ENCODE measurements around the gene FAM20C.
"Not testable (repeated sequence)": the region's sequence is repeated elsewhere in the genome, so short reads cannot be mapped to it uniquely, and the experiment has no call there.

Gene FAM20C

DNA sequence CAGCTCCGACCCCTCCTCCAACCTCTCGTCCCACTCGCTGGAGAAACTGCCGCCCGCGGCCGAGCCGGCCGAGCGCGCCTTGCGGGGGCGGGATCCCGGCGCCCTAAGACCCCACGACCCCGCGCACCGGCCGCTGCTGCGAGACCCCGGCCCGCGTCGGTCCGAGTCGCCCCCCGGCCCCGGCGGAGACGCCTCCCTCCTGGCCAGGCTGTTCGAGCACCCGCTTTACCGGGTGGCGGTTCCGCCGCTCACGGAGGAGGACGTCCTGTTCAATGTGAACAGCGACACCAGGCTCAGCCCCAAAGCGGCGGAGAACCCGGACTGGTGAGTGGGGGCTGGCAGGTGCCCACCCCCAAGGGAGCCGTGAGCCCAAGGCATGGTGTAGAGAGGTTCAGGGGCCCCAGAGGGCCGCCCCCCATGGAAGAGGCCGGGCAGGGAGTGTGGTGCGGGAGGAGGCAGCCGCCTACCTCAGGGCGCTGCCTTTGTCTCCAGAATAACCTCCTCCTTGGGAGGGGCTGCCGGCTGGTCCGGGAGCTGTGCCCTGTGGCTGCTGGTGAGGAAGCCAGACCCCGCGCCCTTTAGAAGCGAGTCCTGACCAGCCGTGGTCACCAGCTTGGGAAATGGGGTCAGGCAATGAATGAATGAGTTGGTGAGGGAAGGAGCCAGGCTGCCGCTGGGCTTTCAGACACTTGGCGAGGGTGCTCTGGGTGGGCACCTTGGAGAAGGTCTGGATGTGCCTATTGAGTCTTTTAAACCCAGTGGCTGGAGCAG is 1.3 kb downstream of the FAM20C start:
- DNase-seq: peak in 1 of 2 donors; percentile 6

DNA sequence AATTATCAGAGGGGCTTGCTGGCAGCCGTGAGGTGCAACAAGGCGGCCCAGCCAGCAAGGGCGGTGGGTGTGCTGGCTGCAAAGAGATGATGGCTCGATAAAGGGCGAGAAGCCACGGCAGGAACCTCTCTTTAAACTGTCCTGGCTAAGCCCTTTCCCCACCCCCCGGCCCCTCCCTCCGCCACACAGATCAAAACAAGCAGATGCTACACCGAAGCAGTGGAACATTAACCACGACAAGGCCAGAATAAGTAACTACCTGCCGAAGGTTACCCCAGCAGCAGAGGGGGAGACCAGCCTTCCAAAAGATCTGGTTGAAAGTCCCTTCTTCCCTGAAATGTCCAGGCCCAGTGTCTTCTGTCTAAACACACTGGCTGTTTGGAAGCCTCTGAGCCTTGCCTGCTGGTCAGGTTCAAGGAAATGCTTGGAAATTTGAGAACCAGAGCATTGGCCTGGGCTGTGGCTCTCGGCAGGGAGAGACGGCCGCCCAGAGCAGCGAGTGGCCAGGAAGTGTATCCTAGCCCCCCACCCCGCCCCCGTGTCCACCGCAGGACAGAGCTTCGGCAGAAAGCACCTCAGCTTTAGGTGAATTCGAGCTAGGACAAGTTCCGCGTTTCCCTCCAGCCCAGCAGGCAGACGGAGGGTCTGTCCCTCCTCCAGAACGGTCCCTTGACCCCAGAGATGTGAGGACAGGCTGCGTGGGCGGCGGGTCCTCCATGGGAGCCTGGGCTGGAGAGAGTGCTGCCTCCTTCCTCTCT is 2.1 kb downstream of the FAM20C start:
- DNase-seq: peak; percentile 14 to 31

DNA sequence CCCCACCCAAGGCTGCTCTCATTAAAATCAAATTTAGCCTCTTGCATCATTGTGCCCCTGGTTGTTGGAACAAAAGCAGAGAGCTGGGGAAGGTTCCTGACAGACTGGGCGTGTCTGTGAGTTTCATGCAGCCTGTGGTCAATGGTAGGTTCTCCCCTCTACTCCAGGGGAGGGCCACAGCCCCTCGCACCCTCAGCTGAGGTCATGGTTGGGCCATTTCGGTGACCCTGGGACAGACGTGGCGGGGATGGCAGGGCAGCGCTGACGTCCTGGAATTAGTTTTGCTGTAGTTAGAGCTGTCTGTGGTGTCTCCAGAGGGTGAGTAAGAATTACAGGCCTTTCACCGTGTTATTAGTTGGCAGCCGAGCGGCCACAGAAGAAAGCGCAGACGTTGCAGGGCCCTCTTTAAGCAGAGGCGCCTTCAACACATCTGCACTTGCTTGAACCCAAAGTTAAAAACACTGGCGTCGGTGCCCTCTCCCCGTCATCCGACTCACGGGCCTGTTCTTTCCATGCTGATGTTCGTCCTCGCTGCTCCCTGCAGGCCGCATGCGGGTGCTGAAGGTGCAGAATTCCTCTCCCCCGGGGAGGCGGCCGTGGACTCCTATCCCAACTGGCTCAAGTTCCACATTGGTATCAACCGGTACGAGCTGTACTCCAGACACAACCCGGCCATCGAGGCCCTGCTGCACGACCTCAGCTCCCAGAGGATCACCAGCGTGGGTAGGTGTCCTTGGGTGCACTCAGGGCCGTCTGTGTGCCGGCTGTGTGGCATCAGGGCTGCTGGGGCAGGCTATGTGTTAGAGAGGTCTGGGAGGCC is 2.8 kb downstream of the FAM20C start:
- peak in 1 of 2 donors; percentile 9 for DNase-seq

DNA sequence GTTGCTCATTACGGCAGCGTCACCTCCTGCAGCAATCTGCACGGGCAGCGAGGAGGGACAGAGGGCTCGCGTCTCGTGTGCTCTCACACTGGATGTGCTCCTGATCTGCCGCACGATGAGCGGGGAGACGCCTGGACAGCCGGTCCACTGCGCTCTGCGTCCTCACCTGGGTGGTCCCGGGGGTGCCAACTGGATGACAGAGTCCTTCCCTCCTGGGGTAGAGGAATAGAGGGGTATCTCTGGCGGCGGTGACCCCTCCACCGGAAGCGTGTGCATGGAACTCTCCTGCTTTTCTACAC is 3.4 kb downstream of the FAM20C start:
- DNase-seq: no peak

DNA sequence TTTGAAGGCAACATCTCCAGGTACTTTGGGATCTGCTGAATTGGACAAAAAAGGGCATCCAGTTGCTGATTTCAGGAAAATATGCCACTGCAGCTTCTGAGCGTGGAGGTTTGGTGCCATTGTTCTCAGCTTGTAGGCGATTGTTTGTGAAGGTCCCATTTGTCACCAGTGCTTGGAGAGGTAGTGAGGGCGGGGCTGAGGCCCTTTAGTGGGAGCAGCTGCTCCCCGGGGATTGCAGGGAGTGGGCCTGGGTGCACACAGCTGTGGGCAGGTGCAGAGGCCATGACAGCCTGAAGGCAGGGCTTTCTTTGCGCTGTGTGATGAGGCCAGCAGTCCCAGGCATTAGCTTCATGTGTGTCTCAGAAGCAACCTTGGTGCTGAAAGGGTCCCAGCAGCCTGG is 3.9 kb downstream of the FAM20C start:
- DNase-seq: no peak

DNA sequence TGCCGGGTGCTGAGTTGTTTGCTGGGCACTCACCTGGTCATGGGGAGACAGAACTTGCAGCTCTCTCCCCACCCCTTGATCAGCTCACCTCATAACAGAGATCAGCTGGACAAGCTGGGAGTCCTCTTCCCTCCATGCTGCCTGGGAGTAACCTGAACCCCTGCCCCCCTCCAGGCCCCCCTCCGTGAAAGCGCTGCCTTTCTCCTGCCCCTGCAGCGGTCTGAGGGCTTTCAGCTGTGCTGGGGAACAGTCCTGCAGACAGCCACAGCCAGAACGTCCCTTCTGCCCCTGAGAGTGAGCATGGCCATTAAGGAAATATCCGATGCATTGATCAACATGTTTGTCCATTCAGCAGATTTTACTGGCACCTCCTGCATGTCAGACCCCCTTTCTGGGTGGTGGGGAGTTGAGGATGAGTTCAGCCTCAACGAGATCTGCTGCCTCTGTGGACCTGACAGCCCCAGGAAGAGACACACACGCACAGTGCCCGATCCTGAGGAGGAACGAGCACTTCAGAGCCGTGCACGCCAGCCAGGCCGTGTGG is 4.5 kb downstream of the FAM20C start:
- DNase-seq: no peak

DNA sequence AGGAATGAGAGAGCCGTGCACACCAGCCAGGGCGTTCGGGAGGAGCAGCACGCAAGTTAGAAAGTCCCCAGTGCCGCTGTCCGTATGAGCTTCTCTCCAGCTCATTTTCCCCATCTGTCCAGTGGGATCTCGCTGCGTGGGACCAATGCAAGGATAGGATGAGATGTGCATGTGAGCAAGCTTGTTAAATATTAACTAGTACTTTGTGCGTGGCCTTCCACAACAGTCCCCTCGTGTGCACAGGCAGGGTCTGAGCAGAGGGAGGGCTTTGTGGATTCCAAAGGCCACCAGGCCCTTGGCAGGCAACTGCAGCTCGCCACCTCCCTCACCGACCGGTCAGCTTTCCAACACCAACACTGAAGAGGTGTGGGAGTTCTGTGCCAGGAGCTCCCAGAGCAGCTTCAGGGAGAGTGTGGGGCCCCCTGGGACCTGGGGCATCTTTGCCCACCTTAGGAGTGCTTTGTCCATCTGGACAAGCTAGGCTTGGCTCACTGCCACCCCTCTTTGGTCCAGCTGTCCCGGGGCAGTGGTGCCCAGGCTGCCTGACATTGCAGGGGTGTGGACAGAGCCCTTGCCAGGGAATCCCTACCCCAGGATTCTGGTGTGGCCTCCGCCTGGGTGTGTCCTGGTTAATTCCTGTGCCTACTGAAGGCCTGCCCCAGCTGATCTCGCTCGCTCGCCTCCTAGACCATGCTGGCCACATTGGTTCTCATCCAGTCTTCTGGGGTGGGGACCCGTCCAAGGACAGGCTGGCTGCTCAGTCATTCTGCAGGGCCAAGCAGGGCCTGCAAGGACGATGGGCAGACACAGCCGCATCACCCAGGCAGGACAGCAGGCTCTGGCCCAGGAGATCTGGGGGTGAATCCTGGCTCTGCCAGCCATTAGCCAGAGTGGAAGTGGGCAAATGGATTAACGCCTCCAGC is 5.3 kb downstream of the FAM20C start:
- DNase-seq: no peak

DNA sequence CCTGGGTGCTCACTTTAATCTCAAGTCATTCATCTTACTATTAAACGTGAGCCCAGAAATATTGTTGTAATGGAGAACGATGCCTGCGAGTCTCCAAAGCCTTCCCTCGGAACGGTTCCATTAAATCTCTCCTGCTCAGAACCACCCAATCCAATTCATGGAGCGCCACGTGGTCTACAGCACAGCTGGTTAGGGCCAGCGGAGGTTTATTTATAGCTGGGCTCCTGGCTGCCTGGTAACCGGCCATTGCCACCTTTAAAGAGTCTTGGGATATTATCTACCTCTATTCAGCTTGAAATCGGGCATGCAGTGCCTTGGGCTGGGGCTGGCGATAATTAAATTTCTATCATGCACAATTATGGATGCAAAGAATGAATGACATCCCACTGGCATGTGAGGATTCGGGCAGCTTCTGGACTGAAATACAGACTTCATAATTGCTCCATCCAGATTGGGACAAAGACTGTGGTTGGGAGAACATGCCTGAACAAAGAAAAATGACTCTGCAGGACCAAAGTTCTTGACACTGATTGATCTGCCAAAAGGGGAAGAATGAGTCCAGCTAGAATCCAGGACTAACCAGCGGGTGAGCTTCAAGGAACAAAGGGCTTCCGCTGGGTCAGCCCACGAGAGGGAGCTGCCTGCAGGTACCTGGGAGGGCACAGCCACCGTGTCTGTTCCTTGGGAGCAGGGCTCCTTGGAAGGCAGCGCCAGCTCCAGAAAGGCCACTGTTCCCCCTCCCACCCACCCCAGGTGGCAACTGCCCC is 7.3 kb downstream of the FAM20C start:
- DNase-seq: no peak

DNA sequence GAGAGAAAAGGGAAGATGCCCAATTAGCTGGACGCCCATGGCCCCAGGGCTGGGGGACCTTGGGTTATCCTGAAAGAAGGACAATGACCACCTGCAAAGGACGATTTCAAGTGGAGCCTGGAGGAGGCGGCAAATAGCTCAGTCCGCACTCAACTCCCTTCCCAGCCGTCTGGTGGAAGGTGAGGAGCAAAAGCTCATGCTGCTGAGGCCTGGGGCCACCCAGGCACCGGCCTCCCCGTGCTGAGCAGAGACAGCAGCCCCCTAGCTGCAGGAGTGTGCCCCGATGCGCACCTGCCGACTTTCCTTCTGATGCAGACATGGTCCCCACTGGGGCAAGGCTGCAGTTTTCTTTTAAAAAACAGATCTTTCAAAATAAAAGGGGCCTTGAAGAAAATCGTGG is 7.9 kb downstream of the FAM20C start:
- DNase-seq: no peak

DNA sequence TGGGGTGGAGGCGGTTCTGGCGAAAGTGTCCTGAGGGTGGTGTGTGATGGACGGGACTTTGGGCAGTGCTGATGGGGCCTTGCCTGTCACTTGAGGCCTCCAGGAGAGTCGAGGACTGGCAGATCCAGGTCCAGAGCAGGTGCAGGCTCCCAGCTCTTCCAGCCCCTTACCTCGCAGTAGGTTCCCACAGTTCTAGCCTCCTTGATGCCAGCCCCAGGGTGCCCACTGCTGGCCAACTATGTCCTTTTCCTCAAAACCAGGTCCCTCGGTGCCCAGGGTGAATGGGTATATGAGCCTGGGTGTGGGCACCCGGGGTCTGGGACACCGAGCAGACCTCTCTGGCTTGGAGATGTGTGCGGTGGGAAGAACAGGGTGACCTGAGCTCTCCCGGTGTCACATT is 8.3 kb downstream of the FAM20C start:
- no peak for DNase-seq

DNA sequence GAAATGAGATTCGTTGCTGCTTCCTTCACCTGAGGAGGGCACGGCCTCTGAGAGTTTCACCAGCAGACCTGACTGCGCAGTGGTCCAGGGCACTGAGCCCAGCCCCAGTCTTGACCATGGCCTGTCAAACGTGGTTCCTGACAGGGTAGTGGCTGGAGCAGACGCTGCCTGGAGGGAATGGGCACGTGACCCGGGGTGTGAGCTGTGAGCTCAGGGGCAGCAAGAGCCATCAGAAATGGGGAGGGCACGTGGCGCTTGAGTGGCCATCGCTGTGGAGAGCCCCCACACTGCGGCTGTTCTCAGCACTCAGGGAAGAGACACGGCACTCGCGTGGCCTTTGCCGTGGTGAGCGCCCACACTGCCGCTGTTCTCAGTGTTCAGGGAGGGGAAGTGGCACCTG is 12.0 kb downstream of the FAM20C start:
- no peak for DNase-seq

DNA sequence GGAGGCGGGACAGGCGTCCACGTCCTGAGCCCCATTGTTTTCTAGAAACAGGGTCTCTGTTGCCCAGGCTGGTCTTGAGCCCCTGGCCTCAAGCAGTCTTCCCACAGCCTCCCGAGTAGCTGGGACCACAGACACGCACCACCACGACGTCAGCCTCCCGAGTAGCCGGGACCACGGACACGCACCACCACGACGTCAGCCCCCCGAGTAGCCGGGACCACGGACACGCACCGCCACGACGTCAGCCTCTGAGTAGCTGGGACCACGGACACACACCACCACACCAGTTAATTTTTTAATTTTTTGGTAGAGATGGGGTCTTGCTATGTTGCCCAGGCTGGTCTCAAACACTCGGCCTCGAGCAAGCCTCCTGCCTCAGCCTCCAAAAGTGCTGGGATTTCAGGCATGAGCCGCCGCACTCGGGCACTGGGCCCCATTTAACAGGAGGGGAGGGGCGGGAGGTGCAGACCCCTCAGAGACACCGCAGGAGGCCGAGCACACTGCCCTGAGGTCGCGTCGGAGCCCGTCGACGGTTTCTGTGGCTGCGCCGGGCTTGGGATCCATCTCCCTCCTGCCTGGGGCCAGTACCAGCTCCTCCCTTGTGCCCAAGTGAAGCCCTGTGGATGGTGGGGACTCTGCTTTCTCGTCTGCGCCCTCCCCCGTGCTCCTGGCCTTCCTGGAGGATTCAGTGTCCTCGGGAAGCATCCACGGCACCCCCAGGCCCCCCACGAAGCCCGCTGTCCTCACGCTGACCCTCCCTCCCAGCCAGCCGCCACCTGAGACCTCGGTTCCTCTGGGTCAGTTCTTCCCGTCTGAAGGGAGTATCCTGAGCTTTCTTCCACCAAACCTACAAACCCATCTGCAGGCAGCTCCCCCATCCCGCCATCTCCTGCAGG is 13.0 kb downstream of the FAM20C start:
- no peak for DNase-seq

DNA sequence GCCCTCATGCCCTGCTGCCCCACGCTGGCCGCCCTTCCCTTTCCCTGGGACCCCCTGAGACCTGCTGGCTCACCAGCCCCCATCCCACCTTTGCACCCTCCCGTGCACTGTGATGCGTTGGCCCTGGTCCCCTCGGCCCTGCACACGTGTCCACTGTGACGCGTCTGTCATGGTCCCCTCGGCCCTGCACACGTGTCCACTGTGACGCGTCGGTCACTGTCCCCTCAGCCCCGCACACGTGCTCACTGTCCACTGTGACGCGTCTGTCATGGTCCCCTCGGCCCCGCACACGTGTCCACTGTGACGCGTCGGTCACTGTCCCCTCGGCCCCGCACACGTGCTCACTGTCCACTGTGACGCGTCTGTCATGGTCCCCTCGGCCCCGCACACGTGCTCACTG is 14.0 kb downstream of the FAM20C start:
- DNase-seq: not testable (repeated sequence)

DNA sequence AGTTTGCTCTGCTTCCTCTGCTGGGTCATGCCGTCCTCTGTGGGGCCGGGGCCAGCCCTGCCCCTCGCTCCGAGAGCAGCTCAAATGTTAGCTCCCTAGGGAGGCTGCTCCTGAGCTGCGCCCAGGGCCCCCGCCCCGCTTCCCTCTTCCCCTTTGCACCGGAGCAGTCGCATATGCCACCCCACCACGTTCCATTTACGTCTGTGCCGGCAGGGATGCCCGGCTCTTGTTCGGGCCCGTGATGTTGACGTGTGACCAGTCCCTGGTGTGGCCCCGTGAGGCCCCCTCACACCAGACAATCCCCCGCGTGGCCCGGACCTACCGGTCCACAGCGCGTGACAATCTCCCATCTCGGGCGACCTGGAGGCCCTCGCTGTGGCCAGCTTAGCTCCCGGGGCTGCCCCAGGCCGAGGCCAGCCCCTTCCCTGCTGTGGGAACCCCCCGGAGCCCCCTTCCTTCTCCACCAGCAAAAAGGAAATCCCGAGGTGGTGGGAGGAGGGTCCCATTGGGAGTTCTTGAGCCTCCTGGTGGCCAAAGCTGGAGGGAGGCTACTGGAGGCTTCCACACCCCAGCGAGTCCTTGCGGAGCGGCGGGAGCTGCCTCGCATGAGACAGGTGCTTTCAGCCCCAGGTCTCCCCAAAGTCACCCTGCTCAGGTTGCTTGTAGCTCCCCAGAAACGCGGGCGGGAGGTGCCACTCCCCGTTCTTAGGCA is 15.2 kb downstream of the FAM20C start:
- no peak for DNase-seq

DNA sequence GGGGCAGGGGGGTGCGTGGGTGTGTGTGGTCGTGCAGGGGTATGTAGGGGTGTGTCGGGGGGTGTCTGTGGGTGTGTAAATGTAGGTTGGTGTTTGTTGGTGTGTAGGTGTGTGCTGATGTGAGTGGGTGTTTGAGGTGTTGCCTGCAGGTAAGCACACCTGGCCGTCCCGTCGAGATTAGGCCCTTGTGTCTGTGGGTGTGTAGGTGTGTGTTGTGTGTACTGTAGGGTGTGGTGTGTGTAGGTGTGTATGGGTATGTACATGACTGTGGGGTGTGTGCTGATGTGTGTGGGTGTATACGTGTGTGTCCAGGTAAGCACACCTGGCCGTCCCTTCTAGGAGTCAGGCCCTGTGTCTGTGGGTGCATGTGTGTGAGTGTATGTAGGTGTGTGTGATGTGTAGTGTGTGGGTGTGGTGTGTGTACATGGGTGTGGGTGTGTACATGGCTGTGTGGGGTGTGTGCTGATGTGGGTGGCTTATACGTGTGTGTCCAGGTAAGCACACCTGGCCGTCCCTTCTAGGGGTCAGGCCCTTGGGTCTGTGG is 15.8 kb downstream of the FAM20C start:
- no peak for DNase-seq

DNA sequence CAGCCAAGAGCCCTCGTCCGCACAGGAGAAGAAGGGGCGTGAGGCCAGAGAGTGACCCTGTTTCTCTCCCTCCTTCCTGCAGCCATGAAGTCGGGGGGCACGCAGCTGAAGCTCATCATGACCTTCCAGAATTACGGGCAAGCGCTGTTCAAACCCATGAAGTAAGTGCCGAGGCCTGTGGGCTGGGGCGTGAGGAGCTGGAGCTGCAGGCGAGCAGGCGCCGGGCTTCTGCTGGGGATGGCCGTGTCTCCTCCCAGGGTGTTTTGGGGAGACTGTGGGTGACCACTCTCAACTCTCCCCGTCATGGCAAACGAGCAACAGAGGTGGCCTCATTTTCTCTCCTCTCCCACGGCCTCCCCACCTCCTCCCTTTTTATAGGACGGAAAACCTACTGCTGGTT is 16.4 kb downstream of the FAM20C start:
- DNase-seq: no peak

DNA sequence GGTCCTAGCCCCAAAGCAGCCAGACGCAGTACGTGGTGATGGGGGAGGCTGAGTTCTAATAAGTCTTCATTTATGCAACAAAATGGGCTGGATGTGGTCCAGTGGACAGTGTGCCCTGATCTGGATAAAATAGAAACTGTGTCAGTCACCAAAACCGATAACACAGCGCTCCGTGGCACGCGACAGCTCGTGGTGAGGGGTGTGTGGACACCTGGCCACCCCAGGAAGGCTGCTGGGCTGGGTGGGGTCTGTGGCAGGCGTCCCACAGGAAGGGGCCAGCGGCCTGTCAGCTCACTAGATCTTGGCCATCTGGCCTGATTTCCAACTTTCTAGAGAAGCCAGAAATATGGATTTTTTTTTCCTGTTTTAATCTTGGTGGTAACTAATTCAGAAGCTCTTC is 17.0 kb downstream of the FAM20C start:
- no peak for DNase-seq

DNA sequence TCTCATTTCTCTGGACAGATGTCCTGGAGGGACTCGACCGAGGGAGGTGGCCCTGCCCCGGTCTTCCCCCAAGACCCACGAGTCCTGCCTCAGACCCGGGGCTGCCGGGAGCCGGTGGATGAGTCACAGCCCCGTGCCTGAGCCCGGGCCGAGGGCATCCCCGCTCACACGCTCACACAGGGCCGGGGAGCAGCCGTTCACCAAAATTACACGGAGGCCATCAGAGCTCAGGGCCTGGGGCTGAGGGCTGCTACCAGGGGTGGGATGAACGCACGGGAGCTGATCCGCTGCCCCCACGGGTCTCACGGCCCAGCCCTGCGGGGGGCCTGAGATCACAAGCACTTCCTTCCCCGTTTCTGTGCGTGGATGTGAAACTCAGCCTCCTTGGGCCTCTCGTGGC is 17.5 kb downstream of the FAM20C start:
- DNase-seq: peak; percentile 61 to 82

DNA sequence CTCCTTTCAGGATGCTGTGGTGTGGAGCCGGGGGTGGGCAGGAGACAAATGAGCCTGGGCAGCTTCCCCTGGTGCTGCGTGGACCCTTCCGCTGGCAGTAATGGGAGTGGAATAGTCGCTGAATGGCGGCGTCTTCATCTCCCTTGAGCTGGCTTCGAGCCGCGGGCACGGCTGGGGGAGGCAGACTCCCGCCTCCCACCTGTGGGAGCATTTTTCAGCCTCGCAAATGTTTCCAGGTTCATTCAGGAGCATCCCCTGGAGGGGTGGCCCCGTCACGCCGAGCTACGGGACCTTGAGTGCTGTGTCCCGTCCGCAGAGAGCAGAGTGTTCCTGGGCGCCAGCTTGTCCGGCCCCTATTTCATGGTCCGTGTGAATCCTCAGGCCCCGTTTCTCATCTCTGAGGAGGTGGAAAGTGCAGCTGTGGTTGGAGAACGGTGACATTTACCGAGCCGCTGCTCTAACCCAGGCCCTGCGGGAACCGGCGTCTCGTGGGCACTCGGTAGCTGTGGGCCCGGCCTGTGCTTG is 18.1 kb downstream of the FAM20C start:
- DNase-seq: no peak
